Measurements from ENCODE around the gene FBXL20.
A peak's percentile ranks its signal among the peaks of the same experiment; 100 is the strongest.

FBXL20 gene

DNA sequence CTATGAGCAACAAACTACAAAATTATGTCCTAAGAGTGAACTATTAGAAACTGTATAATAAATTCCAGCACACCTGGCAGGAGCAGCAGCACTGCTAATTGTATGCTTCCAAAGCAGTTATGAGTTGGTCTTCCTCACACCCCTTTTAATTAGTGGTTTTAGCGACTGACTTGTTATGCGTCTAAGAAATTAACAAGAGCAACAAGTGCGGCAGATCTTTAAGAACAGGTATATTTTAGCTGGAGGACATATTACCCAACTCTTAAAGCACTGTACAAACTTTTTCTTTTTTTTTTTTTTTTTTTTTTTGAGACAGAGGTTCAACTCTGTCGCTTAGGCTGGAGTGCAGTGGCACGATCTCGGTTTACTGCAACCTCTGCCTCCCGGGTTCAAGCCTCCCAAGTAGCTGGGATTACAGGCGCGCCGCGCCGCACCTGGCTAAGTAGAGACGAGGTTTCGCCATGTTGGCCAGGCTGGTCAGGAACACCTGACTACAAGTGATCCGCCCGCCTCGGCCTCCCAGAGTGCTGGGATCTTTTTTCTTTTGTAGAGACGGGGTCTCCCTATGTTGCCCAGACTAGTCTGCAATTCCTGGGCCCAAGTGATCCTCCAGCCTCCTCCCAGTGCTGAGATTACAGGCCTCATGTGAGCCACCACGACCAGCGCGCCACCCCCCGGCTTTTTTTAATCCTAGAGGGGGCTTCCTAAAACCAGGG, 1.6 kb upstream of the FBXL20 start:
- DNase-seq (ENCODE audit: low read depth): no peak
- H3K4me3 ChIP-seq (ENCODE audit: low read length): no peak overlapping the region
- TF ChIP-seq, protein P1, sequence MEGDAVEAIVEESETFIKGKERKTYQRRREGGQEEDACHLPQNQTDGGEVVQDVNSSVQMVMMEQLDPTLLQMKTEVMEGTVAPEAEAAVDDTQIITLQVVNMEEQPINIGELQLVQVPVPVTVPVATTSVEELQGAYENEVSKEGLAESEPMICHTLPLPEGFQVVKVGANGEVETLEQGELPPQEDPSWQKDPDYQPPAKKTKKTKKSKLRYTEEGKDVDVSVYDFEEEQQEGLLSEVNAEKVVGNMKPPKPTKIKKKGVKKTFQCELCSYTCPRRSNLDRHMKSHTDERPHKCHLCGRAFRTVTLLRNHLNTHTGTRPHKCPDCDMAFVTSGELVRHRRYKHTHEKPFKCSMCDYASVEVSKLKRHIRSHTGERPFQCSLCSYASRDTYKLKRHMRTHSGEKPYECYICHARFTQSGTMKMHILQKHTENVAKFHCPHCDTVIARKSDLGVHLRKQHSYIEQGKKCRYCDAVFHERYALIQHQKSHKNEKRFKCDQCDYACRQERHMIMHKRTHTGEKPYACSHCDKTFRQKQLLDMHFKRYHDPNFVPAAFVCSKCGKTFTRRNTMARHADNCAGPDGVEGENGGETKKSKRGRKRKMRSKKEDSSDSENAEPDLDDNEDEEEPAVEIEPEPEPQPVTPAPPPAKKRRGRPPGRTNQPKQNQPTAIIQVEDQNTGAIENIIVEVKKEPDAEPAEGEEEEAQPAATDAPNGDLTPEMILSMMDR (conservative IDR thresholded peaks at IDR 0.05; ENCODE audit: low read length): no peak

DNA sequence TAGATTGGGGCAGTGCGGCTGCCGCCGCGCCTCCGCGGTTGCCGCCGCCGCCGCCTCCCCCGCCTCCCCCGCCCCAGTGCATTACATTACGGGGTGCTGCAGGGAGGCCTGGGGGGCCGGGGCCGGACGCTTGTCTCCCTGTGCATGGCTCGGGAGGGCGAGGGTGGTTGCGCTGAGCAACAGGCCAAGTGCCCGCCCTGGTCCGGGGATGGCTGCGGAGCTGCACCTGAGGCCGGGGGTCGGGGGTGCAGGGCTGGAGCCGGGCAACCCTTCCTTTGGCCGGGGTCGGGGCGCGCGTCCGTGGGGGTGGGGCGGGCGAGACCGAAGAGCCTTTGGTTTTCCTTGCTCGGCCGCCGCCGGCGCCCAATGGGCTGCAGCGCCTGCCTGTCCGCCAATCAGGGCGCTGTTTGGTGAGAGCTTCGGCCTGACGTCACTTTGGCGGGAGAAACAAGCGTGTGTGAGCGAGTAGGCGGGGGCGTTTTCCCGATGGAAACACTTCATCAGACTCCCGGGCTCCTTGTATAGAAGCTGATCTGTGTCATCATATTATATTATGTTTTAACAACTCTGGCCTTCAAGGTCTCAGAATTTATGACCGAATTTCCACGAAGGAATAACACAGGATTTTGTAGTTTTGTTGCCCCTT, 941 bp upstream of the FBXL20 start:
- peak overlapping the region; percentile 93 for H3K4me3 ChIP-seq (ENCODE audit: low read length)
- TF ChIP-seq, protein P1 (conservative IDR thresholded peaks at IDR 0.05; ENCODE audit: low read length): no peak
- peak; percentile 88 for DNase-seq (ENCODE audit: low read depth)

DNA sequence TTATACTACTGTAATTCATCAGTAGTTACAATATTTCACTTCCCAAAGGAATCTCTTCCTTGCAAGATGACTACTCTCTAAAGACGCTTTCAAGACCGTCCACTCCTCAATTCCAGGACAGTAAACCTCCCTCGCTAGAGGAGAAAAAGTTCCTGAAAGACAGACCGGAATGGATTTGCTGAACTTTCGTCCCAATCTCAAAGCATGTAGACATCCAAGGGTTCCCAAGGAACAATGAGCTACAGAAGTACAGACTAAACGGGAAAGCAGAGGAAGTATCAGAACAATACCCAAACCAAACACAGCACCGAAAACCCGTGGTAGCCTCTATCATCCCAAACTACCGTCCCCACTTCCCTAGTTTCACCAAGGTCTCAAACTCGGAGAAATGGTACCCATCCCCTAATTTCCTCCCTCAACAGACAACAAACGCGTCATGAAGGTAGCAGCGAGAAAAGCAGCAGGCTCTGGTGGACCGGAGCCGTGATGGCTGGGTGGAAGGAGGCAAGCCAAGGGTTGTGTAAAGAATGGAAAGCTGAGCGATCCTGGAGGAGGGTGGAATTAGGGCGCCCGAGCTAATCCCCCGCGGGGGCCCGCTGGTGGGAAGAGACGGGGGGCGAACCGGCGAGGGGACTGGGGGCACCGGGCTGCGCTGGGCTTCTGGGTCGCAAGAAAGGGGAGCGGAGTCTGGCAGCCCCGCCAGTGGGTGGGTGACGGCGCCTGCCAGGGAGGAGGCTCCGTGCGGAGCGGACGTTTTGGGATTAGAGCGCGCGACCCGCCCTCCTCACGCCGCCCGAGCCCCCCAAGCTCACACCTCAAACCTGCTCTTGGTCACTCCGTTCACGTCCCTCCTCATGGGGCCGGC, 647 bp downstream of the FBXL20 start:
- H3K4me3 ChIP-seq (ENCODE audit: low read length): peak overlapping the region; percentile 93
- peak; percentile 7 for DNase-seq (ENCODE audit: low read depth)
- TF ChIP-seq, protein P1 (conservative IDR thresholded peaks at IDR 0.05; ENCODE audit: low read length): no peak

DNA sequence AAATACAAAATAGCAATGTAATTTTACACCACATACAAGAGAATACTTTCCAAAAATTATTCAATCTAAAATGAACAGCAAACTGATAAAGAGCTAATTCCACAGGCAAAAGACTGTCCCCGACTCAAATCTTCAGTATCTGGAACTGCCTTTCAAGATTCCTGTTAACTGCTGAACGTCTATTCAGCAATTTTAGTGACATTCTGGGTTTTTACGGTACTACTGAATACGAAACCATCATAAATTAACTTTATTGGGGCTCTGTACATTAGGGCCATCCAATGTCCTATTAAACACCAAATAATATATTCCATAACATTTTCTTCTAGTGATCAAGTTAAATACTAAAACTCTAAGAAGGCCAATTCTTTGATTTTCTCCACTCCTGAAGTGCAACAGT, 1.6 kb downstream of the FBXL20 start:
- H3K4me3 ChIP-seq (ENCODE audit: low read length): peak overlapping the region; percentile 93
- TF ChIP-seq, protein P1 (conservative IDR thresholded peaks at IDR 0.05; ENCODE audit: low read length): no peak
- DNase-seq (ENCODE audit: low read depth): no peak

DNA sequence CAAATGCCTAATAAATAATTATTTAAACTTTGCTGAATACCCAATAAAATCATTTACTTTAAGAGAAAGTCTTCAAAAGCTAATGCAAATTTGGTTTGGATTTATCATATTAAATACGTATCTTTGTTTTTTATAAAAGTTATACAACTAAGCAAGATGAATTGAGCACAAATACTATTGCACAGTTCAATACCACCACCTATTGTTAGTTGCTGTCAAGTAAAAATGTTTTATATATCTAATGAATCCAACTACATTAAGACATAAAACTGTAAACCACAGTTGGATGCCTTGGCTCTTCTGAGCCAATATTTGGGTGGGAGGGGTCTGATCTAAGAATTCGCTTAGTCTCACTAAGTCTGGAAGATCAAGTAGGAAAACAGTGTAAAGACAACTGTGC, 7.7 kb downstream of the FBXL20 start:
- H3K4me3 ChIP-seq (ENCODE audit: low read length): no peak overlapping the region
- DNase-seq (ENCODE audit: low read depth): peak; percentile 35
- TF ChIP-seq, protein P1 (conservative IDR thresholded peaks at IDR 0.05; ENCODE audit: low read length): peak; percentile 36

DNA sequence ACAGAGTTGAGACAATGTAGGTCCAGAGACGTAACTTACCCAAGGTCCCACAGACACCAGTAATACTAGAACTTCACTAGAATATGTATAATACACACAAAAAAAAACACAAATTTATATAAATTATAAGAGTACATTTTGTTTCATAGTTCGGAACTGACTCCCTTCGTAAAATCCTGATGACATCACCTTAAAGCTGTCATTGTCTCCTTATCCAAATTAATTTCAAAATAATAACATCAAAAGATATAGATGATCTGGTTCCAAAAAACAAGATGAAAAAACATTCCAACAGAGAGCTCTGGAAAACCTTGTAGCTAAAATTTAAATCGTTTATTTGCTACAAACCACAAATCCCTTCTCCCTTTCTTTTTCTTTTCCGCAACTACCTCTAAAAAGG, 10.0 kb downstream of the FBXL20 start:
- DNase-seq (ENCODE audit: low read depth): no peak
- TF ChIP-seq, protein P1 (conservative IDR thresholded peaks at IDR 0.05; ENCODE audit: low read length): no peak
- H3K4me3 ChIP-seq (ENCODE audit: low read length): no peak overlapping the region

All from AG10803 (cell line).